Osteocyte (in vitro differentiated cells): ENCODE data around the gene HRH4. TPM values are rescaled to one million over a fixed set of nuclear protein-coding genes. Genes with fewer than 3 reads are reported as not detected.

Experiments used
- DNase-seq: peaks from one replicate; pipeline ENCODE4 v3.0.0; 2021; ENCODE audit warnings: mixed read lengths; ENCODE audit not compliant: unreplicated experiment; ENCODE audit errors: extremely low spot score
- H3K27ac Mint-ChIP-seq: one replicate; pipeline ENCODE4 v1.8.0; 2021; ENCODE audit warnings: mild to moderate bottlenecking, mixed read lengths; ENCODE audit not compliant: unreplicated experiment
- H3K27me3 Mint-ChIP-seq: one replicate; pipeline ENCODE4 v1.8.0; 2021; ENCODE audit warnings: mixed read lengths; ENCODE audit not compliant: unreplicated experiment
- H3K36me3 Mint-ChIP-seq: one replicate; pipeline ENCODE4 v1.8.0; 2021; ENCODE audit warnings: mixed read lengths; ENCODE audit not compliant: unreplicated experiment
- H3K4me1 Mint-ChIP-seq: one replicate; pipeline ENCODE4 v1.8.0; 2021; ENCODE audit warnings: mixed read lengths; ENCODE audit not compliant: unreplicated experiment
- H3K4me3 Mint-ChIP-seq: one replicate; pipeline ENCODE4 v1.8.0; 2021; ENCODE audit warnings: mild to moderate bottlenecking, moderate library complexity, mixed read lengths; ENCODE audit not compliant: unreplicated experiment
- H3K9me3 Mint-ChIP-seq: one replicate; pipeline ENCODE4 v1.8.0; 2021; ENCODE audit warnings: mixed read lengths; ENCODE audit not compliant: unreplicated experiment
- total RNA-seq: library from RNA; stranded (reverse); gene quantifications from 2 replicates; pipeline ENCODE4 v1.2.1, GENCODE V29; 2021
- TF ChIP-seq, protein P1 (sequence below): fragments of 200-600 bp; sonication (generic); IDR thresholded peaks from 2 replicates; pipeline ENCODE4 v1.5.0; 2021; ENCODE audit warnings: antibody characterized with exemption, mild to moderate bottlenecking, moderate library complexity

The HRH4 gene
- total RNA-seq, 1 donor from 2014 or later, result not detected

DNA sequence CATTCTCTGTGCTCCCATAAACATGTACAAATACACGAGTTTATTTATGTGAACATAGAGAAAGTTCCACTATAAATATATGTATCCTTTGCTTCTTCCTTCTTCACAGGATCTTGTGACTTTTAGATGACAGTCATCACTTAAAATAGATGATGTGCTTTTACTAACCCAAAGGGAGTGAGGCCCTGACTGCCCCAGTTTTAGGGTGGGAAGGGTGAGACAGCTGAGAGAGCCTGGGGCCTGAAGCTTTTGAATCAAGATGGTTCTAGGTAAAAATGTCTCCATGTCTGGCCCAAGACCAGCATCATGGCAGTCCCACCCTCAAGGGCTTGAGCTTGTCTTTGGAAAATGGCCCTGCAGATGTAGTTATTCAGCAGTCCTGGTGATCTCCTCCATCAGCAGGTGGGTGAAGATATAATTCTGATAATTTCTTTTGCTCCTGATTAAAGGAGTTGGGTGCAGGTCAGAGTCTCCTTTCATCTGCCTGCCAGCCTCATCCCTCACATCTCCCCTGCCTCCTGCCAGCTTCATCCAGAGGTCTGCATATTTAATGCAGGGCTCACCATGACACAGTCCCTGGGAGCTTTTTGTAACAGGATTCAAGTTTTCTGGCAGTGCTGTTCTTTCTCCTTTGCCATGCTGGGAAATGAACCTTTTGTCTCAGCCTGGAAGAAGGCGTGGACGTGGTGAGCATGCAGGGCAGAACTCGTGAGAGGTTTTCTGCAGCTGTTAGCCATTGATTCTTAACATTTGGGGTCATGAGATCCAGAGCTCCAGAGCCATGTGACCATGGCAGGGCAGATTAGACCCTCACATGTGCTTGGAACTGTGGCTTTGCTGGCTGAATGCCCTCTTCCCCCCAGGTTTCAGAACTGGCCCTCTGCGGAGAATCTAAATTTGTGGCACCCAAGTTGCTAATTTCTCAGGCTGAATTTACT is 2.7 kb downstream of the HRH4 start:
- Mint-ChIP-seq H3K27me3 (no peaks in the 10 kb centered on the region), H3K36me3 (no peaks in the 10 kb centered on the region), H3K27ac (no peak overlapping the region), H3K4me3 (no peak overlapping the region), H3K9me3 (no peaks in the 10 kb centered on the region), H3K4me1 (no peaks in the 10 kb centered on the region)
- TF ChIP-seq, protein P1, sequence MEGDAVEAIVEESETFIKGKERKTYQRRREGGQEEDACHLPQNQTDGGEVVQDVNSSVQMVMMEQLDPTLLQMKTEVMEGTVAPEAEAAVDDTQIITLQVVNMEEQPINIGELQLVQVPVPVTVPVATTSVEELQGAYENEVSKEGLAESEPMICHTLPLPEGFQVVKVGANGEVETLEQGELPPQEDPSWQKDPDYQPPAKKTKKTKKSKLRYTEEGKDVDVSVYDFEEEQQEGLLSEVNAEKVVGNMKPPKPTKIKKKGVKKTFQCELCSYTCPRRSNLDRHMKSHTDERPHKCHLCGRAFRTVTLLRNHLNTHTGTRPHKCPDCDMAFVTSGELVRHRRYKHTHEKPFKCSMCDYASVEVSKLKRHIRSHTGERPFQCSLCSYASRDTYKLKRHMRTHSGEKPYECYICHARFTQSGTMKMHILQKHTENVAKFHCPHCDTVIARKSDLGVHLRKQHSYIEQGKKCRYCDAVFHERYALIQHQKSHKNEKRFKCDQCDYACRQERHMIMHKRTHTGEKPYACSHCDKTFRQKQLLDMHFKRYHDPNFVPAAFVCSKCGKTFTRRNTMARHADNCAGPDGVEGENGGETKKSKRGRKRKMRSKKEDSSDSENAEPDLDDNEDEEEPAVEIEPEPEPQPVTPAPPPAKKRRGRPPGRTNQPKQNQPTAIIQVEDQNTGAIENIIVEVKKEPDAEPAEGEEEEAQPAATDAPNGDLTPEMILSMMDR, result no peak
- DNase-seq, result no peak

DNA sequence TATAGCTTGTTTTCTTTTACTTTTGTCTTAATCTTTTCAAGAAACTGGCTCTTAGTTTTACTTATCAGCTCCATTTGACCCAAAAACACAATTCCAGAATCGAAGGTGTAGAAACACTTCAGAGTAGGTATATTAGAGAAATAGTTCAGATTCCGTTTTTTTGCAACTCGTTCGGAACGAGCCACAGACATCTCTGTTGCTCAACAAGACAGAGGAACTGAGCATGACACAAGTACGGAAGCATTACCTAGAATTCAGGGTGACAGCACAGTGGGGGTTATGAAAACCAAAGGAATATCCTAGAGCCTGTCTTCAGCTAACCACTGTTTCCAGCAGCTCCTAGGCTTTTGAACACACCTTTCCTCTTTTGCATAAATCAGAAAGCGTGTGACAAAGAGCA is 5.0 kb downstream of the HRH4 start:
- Mint-ChIP-seq H3K27me3 (no peaks in the 10 kb centered on the region), H3K4me1 (no peaks in the 10 kb centered on the region), H3K4me3 (no peak overlapping the region), H3K27ac (no peak overlapping the region), H3K36me3 (no peaks in the 10 kb centered on the region), H3K9me3 (no peaks in the 10 kb centered on the region)
- TF ChIP-seq, protein P1, result no peak
- no peak for DNase-seq

DNA sequence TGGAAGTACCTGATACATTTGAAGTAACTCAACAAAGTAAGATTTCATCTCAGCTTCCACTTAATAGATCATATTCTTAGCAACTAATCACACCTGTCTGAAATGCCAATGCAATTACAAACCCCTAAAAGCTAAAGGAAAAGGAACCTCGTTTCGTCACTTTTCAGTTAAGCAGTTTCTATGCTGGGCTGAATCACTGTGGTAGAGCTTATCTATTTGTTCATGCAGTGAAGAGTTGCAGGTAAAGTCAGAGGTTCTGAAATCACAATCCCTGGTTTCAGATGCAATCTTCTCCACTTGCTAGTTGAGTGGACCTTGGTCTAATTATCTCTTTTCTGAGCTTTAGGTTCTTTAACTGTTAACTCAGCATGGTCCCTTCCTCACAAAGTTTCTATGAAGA is 6.3 kb downstream of the HRH4 start:
- Mint-ChIP-seq H3K27me3 (no peaks in the 10 kb centered on the region), H3K27ac (no peak overlapping the region), H3K4me3 (no peak overlapping the region), H3K4me1 (no peaks in the 10 kb centered on the region), H3K36me3 (no peaks in the 10 kb centered on the region), H3K9me3 (no peaks in the 10 kb centered on the region)
- no peak for DNase-seq
- TF ChIP-seq, protein P1, result no peak

DNA sequence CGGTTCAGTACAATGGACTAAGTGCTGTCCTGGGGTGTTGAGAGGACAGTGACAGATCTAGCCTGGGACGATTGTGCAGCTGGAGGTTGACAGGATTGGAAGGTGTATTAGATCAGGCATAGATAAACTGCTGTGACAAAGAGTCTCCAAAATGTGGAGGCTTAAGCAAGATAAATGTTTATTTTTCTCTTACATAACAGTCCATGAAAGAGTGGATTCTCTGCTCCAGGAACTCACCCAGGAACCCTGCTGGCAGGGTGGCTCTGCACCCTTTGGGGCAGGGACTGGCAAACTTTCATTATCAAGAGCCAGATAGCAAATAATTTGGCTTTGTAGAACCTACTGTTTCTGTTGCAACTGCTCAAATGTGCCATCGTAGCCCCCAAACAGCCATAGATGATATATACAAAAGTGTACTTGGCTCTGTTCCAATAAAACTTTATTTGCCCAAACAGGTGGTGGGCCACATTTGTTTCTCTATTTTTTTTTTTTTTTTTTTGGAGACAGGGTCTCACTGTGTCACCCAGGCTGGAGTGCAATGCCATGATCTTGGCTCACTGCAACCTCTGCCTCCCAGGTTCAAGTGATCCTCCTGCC is 9.7 kb downstream of the HRH4 start:
- Mint-ChIP-seq H3K36me3 (no peaks in the 10 kb centered on the region), H3K4me3 (no peak overlapping the region), H3K9me3 (no peaks in the 10 kb centered on the region), H3K27me3 (no peaks in the 10 kb centered on the region), H3K27ac (no peak overlapping the region), H3K4me1 (peaks cover 2% of the 10 kb centered on the region)
- TF ChIP-seq, protein P1, result no peak
- DNase-seq, result no peak

DNA sequence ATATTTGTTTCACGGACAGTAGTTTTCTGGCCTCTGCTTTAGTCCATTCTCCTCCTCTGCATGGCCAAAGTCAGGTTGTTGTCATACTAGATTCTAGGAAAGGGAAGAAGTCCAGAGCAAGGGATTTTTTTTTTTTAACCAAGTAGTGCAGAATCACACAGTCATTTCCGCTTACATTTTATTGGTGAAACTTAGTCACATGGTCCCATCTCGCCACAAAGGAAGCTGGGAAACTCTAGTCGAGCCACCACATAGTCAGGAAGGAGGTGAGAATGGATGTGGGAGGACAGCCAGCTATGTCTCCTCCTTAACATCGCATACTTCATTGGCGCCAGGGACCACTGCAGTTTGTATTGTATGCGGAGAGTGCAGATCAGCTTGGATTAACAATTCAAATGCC is 10.4 kb downstream of the HRH4 start:
- Mint-ChIP-seq H3K4me1 (peaks cover 2% of the 10 kb centered on the region), H3K27ac (no peak overlapping the region), H3K36me3 (no peaks in the 10 kb centered on the region), H3K9me3 (no peaks in the 10 kb centered on the region), H3K27me3 (no peaks in the 10 kb centered on the region), H3K4me3 (no peak overlapping the region)
- no peak for DNase-seq
- TF ChIP-seq, protein P1, result no peak
